Activated T-cell treated with anti-CD3 and anti-CD28 coated beads, Interleukin-2, amount 50 U/mL, for 72 hours (primary cell): Measurements from ENCODE around the gene FSTL4. TPM values are rescaled to one million over a fixed set of nuclear protein-coding genes. Genes with fewer than 3 reads are reported as not detected.

ENCODE experiments used
- ATAC-seq, 2 donors: fragments of 150-1000 bp; cut with Tn5 transposase; replicated peaks in 1 of 2; 2 replicates each; pipeline ENCODE4 v1.10.0; 2021; ENCODE audit warnings: moderate library complexity in 2 of 2, mild to moderate bottlenecking in 1 of 2
- DNase-seq, 2 donors: peaks; one replicate each; pipeline ENCODE4 v3.0.0; 2021 to 2022; ENCODE audit warnings: mixed read lengths in 1 of 2
- H3K27ac Mint-ChIP-seq: one replicate; pipeline ENCODE4 v1.8.0; 2022; ENCODE audit warnings: mild to moderate bottlenecking, moderate library complexity, mixed read lengths
- H3K27me3 Mint-ChIP-seq: one replicate; pipeline ENCODE4 v1.8.0; 2022; ENCODE audit warnings: low read depth, mixed read lengths
- H3K36me3 Mint-ChIP-seq, 2 donors: one replicate each; pipeline ENCODE4 v1.8.0; 2022; ENCODE audit warnings: mixed read lengths in 2 of 2, mild to moderate bottlenecking in 1 of 2; ENCODE audit not compliant: insufficient read depth in 2 of 2
- H3K4me1 Mint-ChIP-seq: one replicate; pipeline ENCODE4 v1.8.0; 2022; ENCODE audit warnings: low read depth, mixed read lengths
- H3K4me3 Mint-ChIP-seq, 2 donors: one replicate each; pipeline ENCODE4 v1.8.0; 2022; ENCODE audit warnings: mild to moderate bottlenecking in 2 of 2, mixed read lengths in 2 of 2, moderate library complexity in 2 of 2
- H3K9me3 Mint-ChIP-seq, 2 donors: one replicate each; pipeline ENCODE4 v1.8.0; 2022; ENCODE audit warnings: mixed read lengths in 2 of 2
- total RNA-seq, 2 donors: library from RNA; stranded (reverse); gene quantifications; one replicate each; pipeline ENCODE4 v1.2.3, GENCODE V29; 2022

FSTL4 gene
- total RNA-seq, 2 donors from 2014 or later = not detected

DNA sequence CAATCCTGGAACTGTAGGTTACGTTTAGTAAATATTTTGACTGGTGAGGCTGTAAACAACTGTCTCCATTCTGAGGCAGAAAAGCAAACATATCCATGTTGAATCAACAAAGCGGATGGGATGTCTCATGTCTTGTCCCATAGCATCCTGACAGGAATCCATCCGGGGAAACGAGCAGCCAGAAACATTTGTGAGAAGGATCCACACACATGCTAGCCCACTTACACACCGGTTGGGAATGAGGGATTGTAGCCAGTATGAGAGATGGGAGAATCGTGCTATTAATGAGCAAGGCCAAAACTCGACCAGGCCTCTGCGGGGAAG, 117.5 kb downstream of the FSTL4 start:
- no peak overlapping the region for H3K4me3 Mint-ChIP-seq
- DNase-seq (no peak), ATAC-seq (no peak)
- peaks cover 6% of the 10 kb centered on the region for H3K27me3 Mint-ChIP-seq
- H3K36me3 Mint-ChIP-seq = no peaks in the 10 kb centered on the region
- peaks cover 2% of the 10 kb centered on the region in 2 donors for H3K9me3 Mint-ChIP-seq
- peaks cover 4% of the 10 kb centered on the region for H3K4me1 Mint-ChIP-seq
- no peak overlapping the region for H3K27ac Mint-ChIP-seq

DNA sequence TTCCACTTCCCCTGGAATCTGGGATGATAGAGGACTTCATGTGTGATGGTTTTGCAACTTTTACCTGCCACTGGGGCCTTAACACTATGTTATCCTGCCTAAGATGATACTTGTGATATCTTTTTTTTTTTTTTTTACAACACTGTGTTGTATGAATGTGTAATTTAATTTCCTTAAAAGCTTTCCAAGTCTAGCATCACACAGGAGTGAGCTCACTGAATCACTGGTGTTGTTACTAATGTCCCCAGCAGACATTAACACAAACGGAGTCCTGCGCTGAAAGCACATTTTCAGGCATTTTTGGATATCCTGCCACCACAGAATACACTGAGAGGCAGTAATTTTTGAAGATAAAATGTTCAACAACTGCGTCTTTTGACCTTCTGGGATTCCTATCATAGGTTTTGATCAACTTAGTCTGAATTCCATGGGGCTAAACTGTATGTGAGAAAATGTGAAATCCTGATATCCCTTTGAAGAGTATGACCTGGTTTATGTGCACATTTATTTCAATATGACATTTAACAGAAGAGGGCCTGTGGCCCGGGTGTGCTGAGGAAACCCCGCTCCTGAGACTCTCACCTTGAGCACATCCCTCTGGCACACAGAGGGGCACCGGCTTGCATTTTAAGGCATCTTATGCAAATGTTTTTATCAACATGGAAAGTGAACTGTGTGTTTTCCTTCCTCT, 118.0 kb downstream of the FSTL4 start:
- Mint-ChIP-seq H3K27ac (no peak overlapping the region), H3K4me3 (no peak overlapping the region), H3K36me3 (no peaks in the 10 kb centered on the region), H3K27me3 (peaks cover 6% of the 10 kb centered on the region), H3K9me3 (peaks cover 2% of the 10 kb centered on the region in 2 donors), H3K4me1 (peaks cover 9% of the 10 kb centered on the region)
- DNase-seq (no peak), ATAC-seq (no peak)

DNA sequence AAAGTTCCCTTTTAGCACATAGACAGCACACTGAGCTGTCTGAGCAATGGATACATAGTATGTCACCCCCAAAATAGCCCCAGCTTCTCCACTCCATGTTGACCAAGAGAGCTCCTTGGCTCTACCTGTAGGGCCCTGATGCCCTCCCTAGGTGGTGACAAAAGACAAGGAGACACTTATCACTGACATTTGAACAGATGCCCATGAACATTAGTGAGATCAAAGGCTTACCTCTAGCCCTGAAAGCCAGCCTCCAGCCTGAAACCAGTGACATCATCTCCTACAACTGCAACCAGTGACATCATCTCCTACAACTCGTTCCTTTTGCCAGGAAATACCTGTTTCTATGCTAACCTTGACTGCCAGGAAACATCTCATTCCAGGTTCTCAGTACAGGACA, 122.7 kb downstream of the FSTL4 start:
- no peaks in the 10 kb centered on the region for H3K36me3 Mint-ChIP-seq
- H3K4me3 Mint-ChIP-seq = no peak overlapping the region
- peak; percentile 98 for ATAC-seq
- H3K9me3 Mint-ChIP-seq = peaks cover 2% of the 10 kb centered on the region in 2 donors
- DNase-seq = peak; percentile 31 to 53
- peaks cover 10% of the 10 kb centered on the region for H3K4me1 Mint-ChIP-seq
- no peaks in the 10 kb centered on the region for H3K27me3 Mint-ChIP-seq
- no peak overlapping the region for H3K27ac Mint-ChIP-seq

DNA sequence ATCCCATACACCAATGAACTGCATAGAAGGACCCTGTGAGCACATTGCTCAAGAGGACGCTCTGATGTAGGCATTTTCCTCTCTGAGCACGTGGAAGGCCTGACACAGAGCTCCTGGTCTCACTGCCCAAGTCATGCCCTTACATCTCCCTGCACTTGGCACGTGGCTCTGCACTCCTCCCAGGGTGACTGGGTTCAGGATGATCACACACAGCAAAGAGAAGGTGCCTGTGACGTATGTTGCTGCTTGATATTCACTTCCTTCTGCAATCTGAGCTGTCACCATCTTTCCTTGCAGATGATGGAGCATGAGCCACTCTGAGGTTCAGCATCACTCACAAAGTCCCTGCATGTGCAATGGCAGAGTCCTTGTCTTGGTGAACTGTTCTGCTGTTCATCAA, 125.2 kb downstream of the FSTL4 start:
- ATAC-seq (peak in 1 of 2 donors; percentile 18), DNase-seq (no peak)
- Mint-ChIP-seq H3K4me1 (peaks cover 10% of the 10 kb centered on the region), H3K27ac (no peak overlapping the region), H3K36me3 (no peaks in the 10 kb centered on the region), H3K27me3 (no peaks in the 10 kb centered on the region), H3K4me3 (no peak overlapping the region), H3K9me3 (peaks cover 0 to 2% of the 10 kb centered on the region in 2 donors)

DNA sequence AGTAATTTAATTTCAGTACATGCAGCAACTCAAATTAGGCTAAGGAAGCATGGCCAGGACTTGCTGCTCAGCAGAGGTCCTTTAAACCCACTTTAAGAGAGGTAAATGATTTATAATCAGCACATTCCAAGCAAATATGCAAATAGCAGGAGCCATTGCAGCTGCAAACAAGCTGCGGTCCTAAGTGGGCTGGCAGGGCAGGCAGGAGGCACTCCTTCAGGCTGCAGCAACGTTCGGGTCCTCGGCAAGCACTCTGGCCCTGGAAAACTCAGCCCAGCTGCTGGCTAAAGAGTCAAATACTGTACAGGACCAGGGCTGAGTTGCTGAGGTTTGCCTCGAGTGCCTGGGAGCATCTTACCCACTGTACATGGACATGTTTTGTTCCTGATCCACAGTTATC, 126.9 kb downstream of the FSTL4 start:
- Mint-ChIP-seq H3K9me3 (peaks cover 0 to 2% of the 10 kb centered on the region in 2 donors), H3K27me3 (no peaks in the 10 kb centered on the region), H3K27ac (no peak overlapping the region)

DNA sequence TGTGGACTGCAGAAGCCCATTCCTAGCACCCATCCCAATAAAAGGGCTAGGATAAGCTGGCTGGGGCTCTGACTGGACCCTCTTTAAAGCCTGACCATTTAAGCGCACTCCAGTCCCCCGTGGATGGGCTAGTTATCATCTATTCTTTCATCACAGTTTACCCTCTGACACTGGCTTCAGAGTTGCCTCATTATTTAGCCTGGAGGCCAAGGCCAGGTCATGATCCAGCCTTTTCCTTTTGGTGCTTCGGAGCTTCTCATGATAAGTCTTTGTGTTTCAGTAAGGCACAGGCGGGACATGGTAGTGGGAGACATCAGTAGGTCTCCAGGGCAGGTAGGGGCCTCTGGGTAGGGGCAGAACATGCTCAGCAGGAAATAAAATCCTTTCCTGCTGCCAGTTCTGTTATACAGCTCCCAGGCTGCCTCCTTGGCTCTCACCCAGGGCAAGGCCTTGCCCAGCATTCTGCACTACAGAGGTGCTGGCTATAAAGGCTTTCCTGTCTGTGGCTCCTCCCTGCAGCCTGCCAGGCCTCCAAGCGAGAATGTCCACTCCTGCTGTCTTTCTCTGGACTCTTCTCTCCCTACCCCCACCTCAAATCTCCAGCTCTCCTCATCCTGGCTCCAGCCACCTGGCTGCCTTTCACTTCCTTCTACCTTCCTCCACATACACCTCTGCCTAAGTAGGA, 128.8 kb downstream of the FSTL4 start:
- H3K4me1 Mint-ChIP-seq = no peaks in the 10 kb centered on the region
- no peaks in the 10 kb centered on the region for H3K36me3 Mint-ChIP-seq
- DNase-seq = no peak
- no peaks in the 10 kb centered on the region for H3K27me3 Mint-ChIP-seq
- no peak overlapping the region for H3K4me3 Mint-ChIP-seq
- ATAC-seq = no peak
- no peaks in the 10 kb centered on the region for H3K9me3 Mint-ChIP-seq
- no peak overlapping the region for H3K27ac Mint-ChIP-seq

More for the DNA sequence above, 126.9 kb downstream of the FSTL4 start:
- no peak for ATAC-seq
- DNase-seq = no peak
- H3K4me3 Mint-ChIP-seq = no peak overlapping the region
- peaks cover 10% of the 10 kb centered on the region for H3K4me1 Mint-ChIP-seq
- H3K36me3 Mint-ChIP-seq = no peaks in the 10 kb centered on the region

DNA sequence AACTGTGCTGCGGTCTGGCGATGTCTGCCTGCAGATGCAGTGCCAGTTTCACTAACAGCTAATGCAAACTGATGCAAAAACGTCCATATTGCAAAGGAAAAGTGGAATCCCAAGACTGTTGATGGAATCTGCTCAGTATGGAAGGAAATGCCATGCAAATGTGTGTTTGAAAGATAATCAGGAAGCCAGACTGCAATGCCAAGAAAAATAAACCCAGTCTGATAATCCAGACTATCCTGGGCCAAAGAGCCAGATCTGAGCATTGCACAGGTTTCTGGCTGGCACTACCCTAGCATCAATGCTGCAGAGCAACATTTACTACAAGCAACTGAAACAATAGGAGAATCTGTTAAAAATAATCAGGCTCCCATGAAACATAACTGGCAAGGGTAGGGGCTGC, 130.3 kb downstream of the FSTL4 start:
- no peaks in the 10 kb centered on the region for H3K36me3 Mint-ChIP-seq
- ATAC-seq = no peak
- H3K27me3 Mint-ChIP-seq = peaks cover 11% of the 10 kb centered on the region
- no peak overlapping the region for H3K4me3 Mint-ChIP-seq
- H3K9me3 Mint-ChIP-seq = no peaks in the 10 kb centered on the region
- DNase-seq = no peak
- H3K4me1 Mint-ChIP-seq = no peaks in the 10 kb centered on the region
- H3K27ac Mint-ChIP-seq = no peak overlapping the region

DNA sequence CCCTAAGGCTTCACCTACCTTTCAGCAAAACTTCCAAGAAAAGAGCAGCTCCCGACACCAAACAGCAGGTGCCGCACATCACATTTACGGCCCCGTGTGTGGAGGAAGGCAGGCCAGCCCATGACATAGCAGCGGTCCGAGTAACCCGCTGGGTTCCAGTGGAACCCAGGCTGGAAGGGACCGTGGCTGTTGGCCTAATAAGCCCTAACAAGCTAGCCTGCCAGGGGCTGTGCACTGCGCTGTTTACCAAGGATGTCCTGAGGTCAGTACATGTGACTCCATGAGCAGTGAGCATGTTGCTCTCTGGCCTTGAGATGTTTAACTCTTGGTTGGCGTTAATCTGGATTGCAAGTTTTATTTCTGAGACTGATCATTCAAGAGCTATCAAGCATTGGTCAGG, 131.5 kb downstream of the FSTL4 start:
- Mint-ChIP-seq H3K4me1 (no peaks in the 10 kb centered on the region), H3K36me3 (no peaks in the 10 kb centered on the region), H3K9me3 (no peaks in the 10 kb centered on the region), H3K27me3 (peaks cover 13% of the 10 kb centered on the region), H3K4me3 (no peak overlapping the region), H3K27ac (no peak overlapping the region)
- no peak for ATAC-seq
- no peak for DNase-seq

DNA sequence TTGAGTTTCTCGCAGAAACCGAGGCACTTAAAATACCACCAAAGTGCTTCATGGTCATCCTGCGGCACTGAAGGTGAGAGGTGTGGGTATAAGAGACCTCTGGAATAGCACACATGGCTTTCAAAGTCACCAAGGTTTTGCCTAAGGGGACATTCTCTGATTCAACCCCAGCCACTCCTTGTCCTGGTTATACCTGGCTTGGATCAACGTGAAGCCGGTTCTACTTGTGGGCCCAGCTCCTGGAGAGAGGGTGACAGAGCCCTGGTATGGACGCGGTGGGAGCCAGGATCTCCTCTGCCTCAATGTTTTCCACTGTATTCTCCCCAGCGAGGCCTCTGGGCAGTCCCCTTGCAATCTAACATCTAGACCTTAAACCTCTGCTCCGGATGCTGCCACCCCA, 132.0 kb downstream of the FSTL4 start:
- H3K27ac Mint-ChIP-seq = no peak overlapping the region

DNA sequence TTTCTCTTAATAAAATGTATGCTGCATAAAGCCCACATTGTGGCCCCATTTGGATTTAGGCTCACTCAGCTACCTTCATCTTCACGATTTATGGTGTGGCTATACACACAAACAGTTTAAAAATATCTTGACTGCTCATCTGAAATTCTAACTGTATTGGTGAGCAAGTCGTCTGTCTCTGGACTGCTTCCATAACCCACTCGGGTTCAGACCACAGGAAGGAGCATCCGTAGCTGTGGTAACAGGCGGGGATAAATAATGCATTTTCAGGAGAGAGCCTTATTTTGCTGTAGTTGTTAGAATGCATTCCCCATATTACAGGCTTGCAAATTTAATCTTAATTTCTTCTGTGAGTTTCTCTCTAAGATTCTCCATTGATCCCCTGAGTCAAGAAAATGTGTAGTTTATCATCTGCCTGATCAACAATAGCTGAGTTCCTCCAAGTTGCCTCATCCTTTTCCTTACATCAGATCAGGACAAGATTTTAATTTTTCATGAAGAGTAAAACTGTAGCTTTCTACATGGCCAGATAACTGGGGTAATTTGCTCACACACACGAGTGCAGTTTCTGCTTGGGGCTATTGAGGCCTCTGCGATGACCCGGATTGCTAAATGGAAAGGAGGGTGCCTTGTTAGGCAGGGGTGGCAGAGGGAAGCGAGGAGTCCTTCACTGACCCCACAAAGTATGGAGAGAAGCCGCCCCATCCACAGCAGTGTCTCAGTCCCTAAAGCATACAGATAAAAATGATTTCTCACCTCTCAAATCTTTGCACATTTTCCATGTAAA, 133.9 kb downstream of the FSTL4 start:
- Mint-ChIP-seq H3K9me3 (no peaks in the 10 kb centered on the region), H3K27ac (no peak overlapping the region), H3K4me3 (no peak overlapping the region), H3K36me3 (no peaks in the 10 kb centered on the region), H3K27me3 (peaks cover 23% of the 10 kb centered on the region), H3K4me1 (no peaks in the 10 kb centered on the region)
- no peak for ATAC-seq
- DNase-seq = no peak

More for the DNA sequence above, 132.0 kb downstream of the FSTL4 start:
- H3K36me3 Mint-ChIP-seq = no peaks in the 10 kb centered on the region
- H3K4me3 Mint-ChIP-seq = no peak overlapping the region
- no peaks in the 10 kb centered on the region for H3K4me1 Mint-ChIP-seq
- peaks cover 18% of the 10 kb centered on the region for H3K27me3 Mint-ChIP-seq
- H3K9me3 Mint-ChIP-seq = no peaks in the 10 kb centered on the region
- DNase-seq = no peak
- no peak for ATAC-seq

DNA sequence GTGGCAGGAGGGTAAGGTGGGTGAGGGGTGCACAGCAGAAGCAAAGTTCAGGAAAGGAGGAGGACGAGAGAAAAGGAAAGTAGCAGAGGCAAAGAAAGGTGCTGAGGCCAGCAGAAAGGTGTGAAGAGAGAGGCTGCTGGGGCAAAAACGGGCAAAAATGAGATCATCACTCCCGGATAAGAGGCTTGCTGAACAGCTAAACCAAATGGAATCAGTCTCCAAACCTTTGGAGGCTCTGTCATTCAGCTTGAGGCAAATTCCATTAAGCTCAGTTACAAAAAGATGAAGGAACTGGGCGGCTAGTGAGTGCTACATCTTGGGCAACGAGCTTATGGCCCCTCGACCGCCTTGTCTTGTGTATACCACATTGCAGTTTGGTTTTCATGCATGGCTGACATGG, 136.4 kb downstream of the FSTL4 start:
- H3K4me1 Mint-ChIP-seq = no peaks in the 10 kb centered on the region
- DNase-seq = no peak
- ATAC-seq = no peak
- H3K27me3 Mint-ChIP-seq = peaks cover 27% of the 10 kb centered on the region
- no peaks in the 10 kb centered on the region for H3K9me3 Mint-ChIP-seq
- H3K27ac Mint-ChIP-seq = no peak overlapping the region
- no peaks in the 10 kb centered on the region for H3K36me3 Mint-ChIP-seq
- no peak overlapping the region for H3K4me3 Mint-ChIP-seq

DNA sequence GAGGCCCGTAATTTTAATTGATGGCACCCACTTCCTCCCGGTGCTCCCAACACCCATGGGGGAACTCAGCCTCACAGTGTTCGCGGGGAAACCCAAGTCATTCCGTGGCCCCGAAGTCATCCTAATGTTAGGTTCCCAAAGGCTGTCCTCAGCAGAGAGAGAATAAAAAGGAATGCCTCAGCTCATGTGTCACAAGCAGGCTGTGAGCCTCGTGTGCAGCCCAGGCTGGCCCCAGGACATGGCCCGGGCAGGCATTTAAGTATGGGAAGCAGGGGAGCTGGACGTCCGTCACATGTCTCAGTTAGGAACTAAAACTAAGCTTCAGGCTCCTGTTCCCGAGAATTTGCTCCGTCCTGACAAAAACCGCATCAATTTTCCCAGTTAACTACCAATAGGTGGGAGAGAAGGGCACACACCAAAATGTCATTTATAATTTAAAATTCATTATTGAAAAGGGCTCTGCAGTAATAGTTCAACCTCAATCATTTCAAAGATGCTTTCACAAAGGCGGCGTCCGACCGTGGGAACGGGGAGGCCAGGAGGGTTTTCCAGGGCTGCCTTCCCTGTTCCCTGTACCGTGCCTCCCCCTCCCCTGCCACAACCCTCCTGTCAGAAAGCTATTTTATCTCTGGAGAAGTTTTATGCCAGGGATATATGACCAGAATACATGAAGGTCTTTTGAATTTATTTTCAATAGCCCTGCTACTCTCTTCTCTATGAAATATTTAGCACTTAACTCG, 137.3 kb downstream of the FSTL4 start:
- H3K4me3 Mint-ChIP-seq = no peak overlapping the region
- H3K9me3 Mint-ChIP-seq = no peaks in the 10 kb centered on the region
- no peaks in the 10 kb centered on the region for H3K36me3 Mint-ChIP-seq
- H3K4me1 Mint-ChIP-seq = no peaks in the 10 kb centered on the region
- H3K27ac Mint-ChIP-seq = no peak overlapping the region
- H3K27me3 Mint-ChIP-seq = peaks cover 27% of the 10 kb centered on the region
- no peak for DNase-seq
- no peak for ATAC-seq

DNA sequence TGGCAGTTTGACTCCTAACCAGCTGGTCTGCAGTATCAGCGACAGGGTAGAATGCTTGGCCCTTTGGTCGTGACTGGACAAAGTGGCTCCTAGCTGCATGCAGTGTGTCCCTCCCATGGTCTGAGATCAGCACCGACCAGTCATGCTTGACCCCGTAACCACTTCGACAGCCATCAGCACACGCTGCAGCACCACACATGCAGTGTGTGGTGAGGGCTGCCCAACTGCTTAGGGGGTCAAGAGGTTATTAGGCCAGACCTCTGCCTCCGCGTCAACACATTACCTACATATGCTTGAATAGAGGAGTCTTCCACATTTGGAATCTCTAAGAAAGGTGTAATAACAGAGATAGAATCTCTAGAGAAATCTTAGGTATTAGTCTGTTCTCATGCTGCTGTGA, 139.1 kb downstream of the FSTL4 start:
- ATAC-seq = no peak
- DNase-seq = no peak
- peaks cover 35% of the 10 kb centered on the region for H3K27me3 Mint-ChIP-seq
- H3K27ac Mint-ChIP-seq = no peak overlapping the region
- no peaks in the 10 kb centered on the region for H3K36me3 Mint-ChIP-seq
- H3K9me3 Mint-ChIP-seq = no peaks in the 10 kb centered on the region
- H3K4me1 Mint-ChIP-seq = no peaks in the 10 kb centered on the region
- H3K4me3 Mint-ChIP-seq = no peak overlapping the region
